IPS-18a (cell line): ENCODE measurements around the gene SAMD11.

ENCODE experiments used
- H3K27ac ChIP-seq: one replicate; pipeline ENCODE4 v1.5.1; 2013; ENCODE audit warnings: low read length
- H3K27me3 ChIP-seq: one replicate; pipeline ENCODE4 v1.6.1; 2013; ENCODE audit warnings: mild to moderate bottlenecking, low read length; ENCODE audit not compliant: control insufficient read depth, insufficient read depth
- H3K36me3 ChIP-seq: one replicate; pipeline ENCODE4 v1.6.1; 2013; ENCODE audit warnings: low read depth, low read length; ENCODE audit not compliant: control insufficient read depth
- H3K4me1 ChIP-seq: one replicate; pipeline ENCODE4 v1.6.1; 2013; ENCODE audit warnings: low read depth, low read length; ENCODE audit not compliant: control insufficient read depth
- H3K4me3 ChIP-seq: one replicate; pipeline ENCODE4 v1.5.1; 2013; ENCODE audit warnings: low read length
- H3K9ac ChIP-seq: one replicate; pipeline ENCODE4 v1.6.1; 2013; ENCODE audit warnings: mild to moderate bottlenecking, low read length, moderate library complexity
- H3K9me3 ChIP-seq: one replicate; pipeline ENCODE4 v1.6.1; 2013; ENCODE audit warnings: low read depth, low read length; ENCODE audit not compliant: control insufficient read depth

The SAMD11 gene

GRCh38 chr1:956636-957035 is 32.9 kb downstream of the SAMD11 start:
- H3K9ac ChIP-seq = no peak overlapping the region
- H3K4me3 ChIP-seq = no peak overlapping the region
- peaks cover 45% of the 10 kb centered on the region for H3K36me3 ChIP-seq

GRCh38 chr1:958823-959730 is 35.4 kb downstream of the SAMD11 start, which contains the start of gene NOC2L:
Gene NOC2L, minus strand, starts transcription at chr1:959256. Its CDS starts 16 bp downstream, at chr1:959240.
- peaks cover 28% of the 10 kb centered on the region for H3K36me3 ChIP-seq
- no peak within 1 kb of the TSS for H3K27ac ChIP-seq
- peaks cover 20% of the 10 kb centered on the region for H3K27me3 ChIP-seq
- H3K4me1 ChIP-seq = no peaks in the 10 kb centered on the region
- no peaks in the 10 kb centered on the region for H3K9me3 ChIP-seq
- peak within 1 kb of the TSS; percentile 99 for H3K4me3 ChIP-seq
- H3K9ac ChIP-seq = peak within 1 kb of the TSS; percentile 86

More at GRCh38 chr1:956636-957035, 32.9 kb downstream of the SAMD11 start:
- Histone ChIP-seq H3K27me3 (peaks cover 18% of the 10 kb centered on the region), H3K27ac (no peak overlapping the region), H3K9me3 (no peaks in the 10 kb centered on the region), H3K4me1 (no peaks in the 10 kb centered on the region)

- Histone ChIP-seq H3K4me1 (no peaks in the 10 kb centered on the region), H3K27me3 (peaks cover 20% of the 10 kb centered on the region), H3K9me3 (no peaks in the 10 kb centered on the region), H3K27ac (no peak overlapping the region), H3K36me3 (peaks cover 21% of the 10 kb centered on the region), H3K9ac (no peak overlapping the region), H3K4me3 (peak overlapping the region; percentile 44)
Observed at GRCh38 chr1:959731-960362, 36.1 kb downstream of the SAMD11 start.

- no peak within 1 kb of the TSS for H3K27ac ChIP-seq
- peaks cover 24% of the 10 kb centered on the region for H3K27me3 ChIP-seq
- no peaks in the 10 kb centered on the region for H3K9me3 ChIP-seq
- peaks cover 14% of the 10 kb centered on the region for H3K36me3 ChIP-seq
- H3K4me3 ChIP-seq = peak within 1 kb of the TSS; percentile 44
- no peaks in the 10 kb centered on the region for H3K4me1 ChIP-seq
- no peak within 1 kb of the TSS for H3K9ac ChIP-seq
Observed at GRCh38 chr1:960363-961131, 36.8 kb downstream of the SAMD11 start, which contains the start of gene KLHL17. Gene KLHL17, plus strand, starts transcription at chr1:960584. Its CDS starts 110 bp downstream, at chr1:960694.

- H3K27ac ChIP-seq = no peak overlapping the region
- H3K9ac ChIP-seq = no peak overlapping the region
Observed at GRCh38 chr1:961132-961669, 37.5 kb downstream of the SAMD11 start.

DNA sequence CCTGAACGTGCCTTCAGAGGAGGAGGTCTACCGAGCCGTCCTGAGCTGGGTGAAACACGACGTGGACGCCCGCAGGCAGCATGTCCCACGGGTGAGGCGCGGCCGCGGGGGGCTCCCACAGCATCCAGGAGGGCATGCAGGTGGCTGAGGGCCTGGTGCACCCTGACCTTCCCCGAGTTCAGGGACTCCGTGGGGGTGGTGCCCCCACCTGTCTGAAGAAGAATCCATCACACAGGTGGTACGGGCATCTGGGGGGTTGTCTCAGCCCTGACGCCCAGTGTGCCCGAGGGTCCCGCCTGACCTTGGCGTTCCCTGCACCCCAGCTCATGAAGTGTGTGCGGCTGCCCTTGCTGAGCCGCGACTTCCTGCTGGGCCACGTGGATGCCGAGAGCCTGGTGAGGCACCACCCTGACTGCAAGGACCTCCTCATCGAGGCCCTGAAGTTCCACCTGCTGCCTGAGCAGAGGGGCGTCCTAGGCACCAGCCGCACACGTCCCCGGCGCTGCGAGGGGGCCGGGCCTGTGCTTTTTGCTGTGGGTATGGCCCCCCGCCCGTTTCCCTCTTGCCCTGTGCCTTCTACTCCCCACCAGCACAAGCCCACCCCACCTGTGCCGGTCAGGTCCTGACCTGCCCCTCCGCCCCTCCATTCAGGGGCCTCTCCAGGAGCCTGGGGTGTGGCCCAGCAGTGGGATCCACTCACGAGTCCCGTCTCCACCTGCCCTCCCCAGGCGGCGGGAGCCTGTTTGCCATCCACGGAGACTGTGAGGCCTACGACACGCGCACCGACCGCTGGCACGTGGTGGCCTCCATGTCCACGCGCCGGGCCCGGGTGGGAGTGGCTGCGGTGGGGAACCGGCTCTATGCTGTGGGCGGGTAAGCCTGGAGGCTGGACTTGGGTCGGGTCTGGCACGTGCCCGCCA is 38.9 kb downstream of the SAMD11 start:
- peaks cover 4% of the 10 kb centered on the region for H3K36me3 ChIP-seq
- H3K27me3 ChIP-seq = peaks cover 44% of the 10 kb centered on the region
- H3K9me3 ChIP-seq = no peaks in the 10 kb centered on the region
- H3K4me1 ChIP-seq = no peaks in the 10 kb centered on the region
- H3K27ac ChIP-seq = no peak overlapping the region
- H3K9ac ChIP-seq = no peak overlapping the region
- no peak overlapping the region for H3K4me3 ChIP-seq

More at GRCh38 chr1:961132-961669, 37.5 kb downstream of the SAMD11 start:
- Histone ChIP-seq H3K36me3 (peaks cover 7% of the 10 kb centered on the region), H3K4me1 (no peaks in the 10 kb centered on the region), H3K27me3 (peaks cover 30% of the 10 kb centered on the region), H3K9me3 (no peaks in the 10 kb centered on the region), H3K4me3 (peak overlapping the region; percentile 44)

DNA sequence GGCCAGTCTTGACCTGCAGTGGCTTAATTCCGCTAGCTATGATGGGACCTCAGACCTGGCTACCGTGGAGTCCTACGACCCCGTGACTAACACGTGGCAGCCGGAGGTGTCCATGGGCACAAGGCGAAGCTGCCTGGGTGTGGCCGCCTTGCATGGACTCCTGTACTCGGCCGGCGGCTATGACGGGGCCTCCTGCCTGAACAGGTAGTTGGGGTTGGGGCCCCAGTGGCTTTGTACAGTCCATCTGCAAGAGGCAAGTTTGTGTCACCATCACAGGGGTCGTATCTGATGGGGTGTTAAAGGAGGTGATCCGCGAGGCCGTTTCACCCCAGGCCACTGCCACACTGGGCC is 39.6 kb downstream of the SAMD11 start:
- no peaks in the 10 kb centered on the region for H3K4me1 ChIP-seq
- H3K9ac ChIP-seq = no peak overlapping the region
- no peak overlapping the region for H3K4me3 ChIP-seq
- peaks cover 4% of the 10 kb centered on the region for H3K36me3 ChIP-seq
- H3K27me3 ChIP-seq = peaks cover 51% of the 10 kb centered on the region
- H3K27ac ChIP-seq = no peak overlapping the region
- no peaks in the 10 kb centered on the region for H3K9me3 ChIP-seq

DNA sequence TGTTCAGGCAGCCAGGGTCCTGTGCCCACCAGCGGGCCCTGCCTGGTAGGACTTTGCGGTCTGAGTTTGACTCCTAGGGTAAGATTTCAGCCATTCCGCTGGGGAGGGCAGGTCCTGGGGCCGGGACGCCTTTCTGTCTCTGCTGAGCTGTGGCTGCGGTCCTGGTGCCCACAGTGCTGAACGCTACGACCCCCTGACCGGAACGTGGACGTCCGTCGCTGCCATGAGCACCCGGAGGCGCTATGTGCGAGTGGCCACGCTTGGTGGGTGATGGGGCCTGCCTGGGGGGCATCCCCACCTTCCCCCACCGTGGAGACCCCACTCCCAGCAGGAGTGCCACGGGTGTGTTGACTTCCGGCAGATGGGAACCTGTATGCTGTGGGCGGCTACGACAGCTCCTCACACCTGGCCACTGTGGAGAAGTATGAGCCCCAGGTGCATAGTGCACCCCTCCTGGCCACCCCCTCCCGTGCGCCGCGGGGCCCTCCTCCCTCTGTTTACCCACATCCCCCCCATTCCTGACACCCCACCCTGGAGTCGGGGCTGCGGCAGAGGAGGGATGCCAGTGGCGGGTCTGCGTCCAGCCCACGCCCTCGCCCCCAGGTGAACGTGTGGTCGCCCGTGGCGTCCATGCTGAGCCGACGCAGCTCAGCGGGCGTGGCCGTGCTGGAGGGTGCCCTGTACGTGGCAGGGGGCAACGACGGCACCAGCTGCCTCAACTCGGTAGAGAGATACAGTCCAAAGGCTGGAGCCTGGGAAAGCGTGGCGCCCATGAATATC is 40.2 kb downstream of the SAMD11 start:
- Histone ChIP-seq H3K9ac (no peak overlapping the region), H3K4me3 (no peak overlapping the region), H3K9me3 (no peaks in the 10 kb centered on the region), H3K4me1 (no peaks in the 10 kb centered on the region), H3K36me3 (peaks cover 4% of the 10 kb centered on the region), H3K27me3 (peaks cover 57% of the 10 kb centered on the region), H3K27ac (no peak overlapping the region)

DNA sequence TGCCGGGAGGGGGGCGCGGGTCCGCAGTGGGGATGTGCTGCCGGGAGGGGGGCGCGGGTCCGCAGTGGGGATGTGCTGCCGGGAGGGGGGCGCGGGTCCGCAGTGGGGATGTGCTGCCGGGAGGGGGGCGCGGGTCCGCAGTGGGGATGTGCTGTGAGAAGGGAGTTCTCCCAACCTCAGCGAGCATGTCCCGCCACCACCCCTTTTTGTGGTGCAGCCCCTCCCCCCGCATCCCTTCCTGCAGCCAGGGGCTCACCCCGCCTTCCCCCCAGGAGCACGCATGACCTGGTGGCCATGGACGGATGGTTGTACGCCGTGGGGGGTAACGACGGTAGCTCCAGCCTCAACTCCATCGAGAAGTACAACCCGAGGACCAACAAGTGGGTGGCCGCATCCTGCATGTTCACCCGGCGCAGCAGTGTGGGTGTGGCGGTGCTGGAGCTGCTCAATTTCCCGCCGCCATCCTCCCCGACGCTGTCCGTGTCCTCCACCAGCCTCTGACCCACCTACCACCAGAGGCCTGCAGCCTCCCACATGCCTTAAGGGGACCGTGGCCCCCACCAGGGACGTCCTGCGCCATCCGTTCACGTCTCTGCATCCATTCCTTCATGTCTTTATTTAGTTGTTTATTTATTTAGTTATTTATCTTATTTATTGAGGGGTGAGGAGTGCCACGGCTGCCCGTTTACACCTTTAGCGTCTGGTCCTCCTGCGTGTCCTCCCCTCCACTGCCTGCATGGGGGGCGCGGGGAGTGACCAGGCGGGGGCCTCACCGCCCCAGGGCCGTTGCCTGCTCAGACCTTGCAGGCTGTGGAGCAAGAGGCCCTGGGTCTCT is 41.2 kb downstream of the SAMD11 start:
- H3K4me1 ChIP-seq = no peaks in the 10 kb centered on the region
- peaks cover 60% of the 10 kb centered on the region for H3K27me3 ChIP-seq
- H3K9ac ChIP-seq = no peak overlapping the region
- H3K9me3 ChIP-seq = no peaks in the 10 kb centered on the region
- peaks cover 4% of the 10 kb centered on the region for H3K36me3 ChIP-seq
- H3K4me3 ChIP-seq = no peak overlapping the region
- H3K27ac ChIP-seq = no peak overlapping the region
